HepG2 (cell line): Measurements from ENCODE around the gene GNAS. TPM values are rescaled to one million over a fixed set of nuclear protein-coding genes. Genes with fewer than 3 reads are reported as not detected.

Source experiments
- CREB1 ChIP-seq, 2 experiments: fragments of 450-650 bp in 1 of 2; IDR thresholded peaks; 2 replicates each; pipeline ENCODE4 v1.6.1; 2016 to 2017; ENCODE audit warnings: control low read depth in 1 of 2, mild to moderate bottlenecking in 1 of 2, missing compliant biosample characterization in 1 of 2, missing genetic modification characterization in 1 of 2
- HOXA5 ChIP-seq: sonication (generic); formaldehyde crosslinking; IDR thresholded peaks from 2 replicates; pipeline ENCODE4 v1.4.0; 2020; ENCODE audit warnings: missing genetic modification reagents
- IRX3 ChIP-seq: sonication (generic); formaldehyde crosslinking; IDR thresholded peaks from 2 replicates; pipeline ENCODE4 v1.8.1; 2023; ENCODE audit warnings: mild to moderate bottlenecking, low read depth, missing genetic modification reagents, borderline replicate concordance
- PLRG1 ChIP-seq: fragments of 450-650 bp; conservative IDR thresholded peaks from 2 replicates; pipeline ENCODE4 v1.6.1; 2016
- RAD21 ChIP-seq: fragments of 450-650 bp; formaldehyde crosslinking; IDR thresholded peaks from 2 replicates; pipeline ENCODE4 v1.5.0; 2020; ENCODE audit warnings: mild to moderate bottlenecking
- RARA ChIP-seq: IDR thresholded peaks from 2 replicates; pipeline ENCODE4 v1.6.1; 2016; ENCODE audit warnings: missing genetic modification reagents, missing compliant biosample characterization
- RFXAP ChIP-seq: sonication (generic); formaldehyde crosslinking; IDR thresholded peaks from 2 replicates; pipeline ENCODE4 v1.4.0; 2020; ENCODE audit warnings: missing genetic modification reagents, borderline replicate concordance
- ZC3H13 ChIP-seq: sonication (generic); formaldehyde crosslinking; IDR thresholded peaks from 2 replicates; pipeline ENCODE4 v1.8.1; 2023; ENCODE audit warnings: mild to moderate bottlenecking, missing genetic modification reagents, moderate library complexity
- ZFP36L2 ChIP-seq: sonication (generic); formaldehyde crosslinking; IDR thresholded peaks from 2 replicates; pipeline ENCODE4 v1.4.0; 2020; ENCODE audit warnings: missing genetic modification reagents
- ZNF333 ChIP-seq: sonication (generic); formaldehyde crosslinking; IDR thresholded peaks from 2 replicates; pipeline ENCODE4 v1.4.0; 2020; ENCODE audit warnings: mild to moderate bottlenecking, missing genetic modification reagents, borderline replicate concordance
- ZNF530 ChIP-seq: sonication (generic); formaldehyde crosslinking; IDR thresholded peaks from 2 replicates; pipeline ENCODE4 v1.5.0; 2020; ENCODE audit warnings: low read depth, mild to moderate bottlenecking, missing genetic modification reagents
- ZNF577 ChIP-seq: sonication (generic); formaldehyde crosslinking; IDR thresholded peaks from 2 replicates; pipeline ENCODE4 v1.4.0; 2020; ENCODE audit warnings: mild to moderate bottlenecking, low read depth, missing genetic modification reagents, borderline replicate concordance
- ZSCAN29 ChIP-seq: sonication (generic); formaldehyde crosslinking; conservative IDR thresholded peaks from 2 replicates; pipeline ENCODE4 v1.4.0; 2020; ENCODE audit warnings: mild to moderate bottlenecking, missing genetic modification reagents
- polyA plus RNA-seq, 8 experiments: library from polyadenylated mRNA; depleted of rRNA in 3 of 8; stranded (reverse) in 7 of 8; unstranded in 1 of 8; fragments of >200 nt; fragmentation: Illumina TruSeq in 4 of 8; extraction: Trizol in 4 of 8; gene quantifications; 2 replicates each; pipeline versions ENCODE4 v1.2.1 to v1.2.3, GENCODE V29; 2011 to 2016; ENCODE audit warnings: low read depth in 4 of 8, missing spikeins in 1 of 8, mixed read lengths in 1 of 8; ENCODE audit not compliant: insufficient read depth in 1 of 8
- total RNA-seq, 5 experiments: library from RNA; depleted of rRNA; stranded (reverse); fragments of >200 nt; fragmentation: Illumina TruSeq; extraction: Trizol; gene quantifications; 2 replicates each; pipeline ENCODE4 v1.2.3, GENCODE V29; 2016; ENCODE audit warnings: low read depth in 1 of 5
- TF ChIP-seq, protein P1 (sequence below): sonication (generic); formaldehyde crosslinking; IDR thresholded peaks from 2 replicates; pipeline ENCODE4 v1.5.1; 2020; ENCODE audit warnings: mild to moderate bottlenecking, missing genetic modification reagents, moderate library complexity
- TF ChIP-seq, protein P2 (sequence below): sonication (generic); formaldehyde crosslinking; IDR thresholded peaks from 2 replicates; pipeline ENCODE4 v1.4.0; 2020; ENCODE audit warnings: missing genetic modification reagents
- TF ChIP-seq, protein P3 (sequence below): sonication (generic); formaldehyde crosslinking; IDR thresholded peaks from 2 replicates; pipeline ENCODE4 v1.4.0; 2020; ENCODE audit warnings: missing genetic modification reagents
- TF ChIP-seq, protein P4 (sequence below): fragments of 450-650 bp; IDR thresholded peaks from 2 replicates; pipeline ENCODE4 v1.6.1; 2016
- TF ChIP-seq, protein P5 (sequence below): IDR thresholded peaks from 2 replicates; pipeline ENCODE4 v1.6.1; 2018; ENCODE audit warnings: missing genetic modification reagents

Gene GNAS
- total and polyA plus RNA-seq, 2 of the 13 experiments (the other 11 are each of a cell fraction or from before 2014, with no cell fraction given), result 407 to 1,008 TPM

DNA sequence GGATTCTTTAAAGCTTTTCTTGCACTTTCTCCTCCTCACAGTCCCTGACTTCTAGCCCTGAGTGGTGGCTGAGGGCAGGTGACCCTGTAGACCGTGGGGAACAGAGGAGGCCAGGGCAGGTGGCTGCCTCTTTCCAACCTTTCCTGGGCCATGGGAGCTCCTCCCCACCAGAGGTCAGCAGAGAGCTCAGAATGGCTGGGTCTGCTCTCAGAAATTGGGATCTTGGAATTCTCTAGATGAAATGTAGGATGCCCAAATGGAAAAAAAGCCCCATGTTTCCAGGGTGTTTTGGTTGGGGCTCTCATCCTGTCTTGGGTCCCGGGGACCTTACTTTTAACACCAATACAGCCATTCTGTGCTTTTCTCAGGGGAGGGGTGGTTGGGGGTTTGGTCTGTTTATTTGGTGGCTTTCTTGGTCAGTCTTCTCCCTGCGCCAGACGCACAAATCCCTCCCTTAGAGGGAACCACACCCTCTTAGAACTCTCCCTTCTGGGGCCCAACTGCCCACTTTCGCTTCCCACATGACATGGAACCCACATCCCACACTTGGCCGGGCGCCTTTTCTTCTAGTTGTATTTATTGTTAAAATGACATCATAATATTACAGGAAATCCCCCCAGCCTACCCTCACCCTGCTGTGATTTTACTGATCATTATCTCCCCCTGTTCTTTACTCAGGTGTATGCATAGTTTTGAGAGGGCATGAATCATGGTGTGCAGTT is 17.9 kb downstream of the GNAS start (continued):
- TF ChIP-seq, protein P1, sequence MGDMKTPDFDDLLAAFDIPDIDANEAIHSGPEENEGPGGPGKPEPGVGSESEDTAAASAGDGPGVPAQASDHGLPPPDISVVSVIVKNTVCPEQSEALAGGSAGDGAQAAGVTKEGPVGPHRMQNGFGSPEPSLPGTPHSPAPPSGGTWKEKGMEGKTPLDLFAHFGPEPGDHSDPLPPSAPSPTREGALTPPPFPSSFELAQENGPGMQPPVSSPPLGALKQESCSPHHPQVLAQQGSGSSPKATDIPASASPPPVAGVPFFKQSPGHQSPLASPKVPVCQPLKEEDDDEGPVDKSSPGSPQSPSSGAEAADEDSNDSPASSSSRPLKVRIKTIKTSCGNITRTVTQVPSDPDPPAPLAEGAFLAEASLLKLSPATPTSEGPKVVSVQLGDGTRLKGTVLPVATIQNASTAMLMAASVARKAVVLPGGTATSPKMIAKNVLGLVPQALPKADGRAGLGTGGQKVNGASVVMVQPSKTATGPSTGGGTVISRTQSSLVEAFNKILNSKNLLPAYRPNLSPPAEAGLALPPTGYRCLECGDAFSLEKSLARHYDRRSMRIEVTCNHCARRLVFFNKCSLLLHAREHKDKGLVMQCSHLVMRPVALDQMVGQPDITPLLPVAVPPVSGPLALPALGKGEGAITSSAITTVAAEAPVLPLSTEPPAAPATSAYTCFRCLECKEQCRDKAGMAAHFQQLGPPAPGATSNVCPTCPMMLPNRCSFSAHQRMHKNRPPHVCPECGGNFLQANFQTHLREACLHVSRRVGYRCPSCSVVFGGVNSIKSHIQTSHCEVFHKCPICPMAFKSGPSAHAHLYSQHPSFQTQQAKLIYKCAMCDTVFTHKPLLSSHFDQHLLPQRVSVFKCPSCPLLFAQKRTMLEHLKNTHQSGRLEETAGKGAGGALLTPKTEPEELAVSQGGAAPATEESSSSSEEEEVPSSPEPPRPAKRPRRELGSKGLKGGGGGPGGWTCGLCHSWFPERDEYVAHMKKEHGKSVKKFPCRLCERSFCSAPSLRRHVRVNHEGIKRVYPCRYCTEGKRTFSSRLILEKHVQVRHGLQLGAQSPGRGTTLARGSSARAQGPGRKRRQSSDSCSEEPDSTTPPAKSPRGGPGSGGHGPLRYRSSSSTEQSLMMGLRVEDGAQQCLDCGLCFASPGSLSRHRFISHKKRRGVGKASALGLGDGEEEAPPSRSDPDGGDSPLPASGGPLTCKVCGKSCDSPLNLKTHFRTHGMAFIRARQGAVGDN (CRISPR knock-in tag), result peak; percentile 25; the same call in 1 of the 2 replicates
- TF ChIP-seq, protein P2, sequence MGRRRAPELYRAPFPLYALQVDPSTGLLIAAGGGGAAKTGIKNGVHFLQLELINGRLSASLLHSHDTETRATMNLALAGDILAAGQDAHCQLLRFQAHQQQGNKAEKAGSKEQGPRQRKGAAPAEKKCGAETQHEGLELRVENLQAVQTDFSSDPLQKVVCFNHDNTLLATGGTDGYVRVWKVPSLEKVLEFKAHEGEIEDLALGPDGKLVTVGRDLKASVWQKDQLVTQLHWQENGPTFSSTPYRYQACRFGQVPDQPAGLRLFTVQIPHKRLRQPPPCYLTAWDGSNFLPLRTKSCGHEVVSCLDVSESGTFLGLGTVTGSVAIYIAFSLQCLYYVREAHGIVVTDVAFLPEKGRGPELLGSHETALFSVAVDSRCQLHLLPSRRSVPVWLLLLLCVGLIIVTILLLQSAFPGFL, result no peak
- no peak for TF ChIP-seq ZSCAN29 (CRISPR knock-in tag)
- 0 out of 2 replicates have a peak, but pooled peaks have one; percentile 21 for TF ChIP-seq HOXA5
- no peak for TF ChIP-seq RFXAP
- TF ChIP-seq, protein P3, sequence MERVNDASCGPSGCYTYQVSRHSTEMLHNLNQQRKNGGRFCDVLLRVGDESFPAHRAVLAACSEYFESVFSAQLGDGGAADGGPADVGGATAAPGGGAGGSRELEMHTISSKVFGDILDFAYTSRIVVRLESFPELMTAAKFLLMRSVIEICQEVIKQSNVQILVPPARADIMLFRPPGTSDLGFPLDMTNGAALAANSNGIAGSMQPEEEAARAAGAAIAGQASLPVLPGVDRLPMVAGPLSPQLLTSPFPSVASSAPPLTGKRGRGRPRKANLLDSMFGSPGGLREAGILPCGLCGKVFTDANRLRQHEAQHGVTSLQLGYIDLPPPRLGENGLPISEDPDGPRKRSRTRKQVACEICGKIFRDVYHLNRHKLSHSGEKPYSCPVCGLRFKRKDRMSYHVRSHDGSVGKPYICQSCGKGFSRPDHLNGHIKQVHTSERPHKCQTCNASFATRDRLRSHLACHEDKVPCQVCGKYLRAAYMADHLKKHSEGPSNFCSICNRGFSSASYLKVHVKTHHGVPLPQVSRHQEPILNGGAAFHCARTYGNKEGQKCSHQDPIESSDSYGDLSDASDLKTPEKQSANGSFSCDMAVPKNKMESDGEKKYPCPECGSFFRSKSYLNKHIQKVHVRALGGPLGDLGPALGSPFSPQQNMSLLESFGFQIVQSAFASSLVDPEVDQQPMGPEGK (CRISPR knock-in tag), result no peak
- no peak for TF ChIP-seq ZC3H13 (CRISPR knock-in tag)
- no peak for TF ChIP-seq ZNF577 (CRISPR knock-in tag)
- TF ChIP-seq PLRG1, result no peak
- TF ChIP-seq RARA (CRISPR knock-in tag), result no peak
- TF ChIP-seq ZNF530 (CRISPR knock-in tag), result no peak
- TF ChIP-seq, protein P4, sequence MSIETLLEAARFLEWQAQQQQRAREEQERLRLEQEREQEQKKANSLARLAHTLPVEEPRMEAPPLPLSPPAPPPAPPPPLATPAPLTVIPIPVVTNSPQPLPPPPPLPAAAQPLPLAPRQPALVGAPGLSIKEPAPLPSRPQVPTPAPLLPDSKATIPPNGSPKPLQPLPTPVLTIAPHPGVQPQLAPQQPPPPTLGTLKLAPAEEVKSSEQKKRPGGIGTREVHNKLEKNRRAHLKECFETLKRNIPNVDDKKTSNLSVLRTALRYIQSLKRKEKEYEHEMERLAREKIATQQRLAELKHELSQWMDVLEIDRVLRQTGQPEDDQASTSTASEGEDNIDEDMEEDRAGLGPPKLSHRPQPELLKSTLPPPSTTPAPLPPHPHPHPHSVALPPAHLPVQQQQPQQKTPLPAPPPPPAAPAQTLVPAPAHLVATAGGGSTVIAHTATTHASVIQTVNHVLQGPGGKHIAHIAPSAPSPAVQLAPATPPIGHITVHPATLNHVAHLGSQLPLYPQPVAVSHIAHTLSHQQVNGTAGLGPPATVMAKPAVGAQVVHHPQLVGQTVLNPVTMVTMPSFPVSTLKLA, result no peak
- no peak for TF ChIP-seq ZNF333 (CRISPR knock-in tag)
- TF ChIP-seq IRX3 (CRISPR knock-in tag), result no peak
- no peak for TF ChIP-seq ZFP36L2 (CRISPR knock-in tag)
- peak; percentile 94 for TF ChIP-seq RAD21 (CRISPR knock-in tag)
- TF ChIP-seq CREB1 (IDR thresholded peaks at IDR 0.05), result no peak
- no peak for TF ChIP-seq CREB1 (CRISPR knock-in tag; IDR thresholded peaks at IDR 0.05)
- TF ChIP-seq, protein P5, sequence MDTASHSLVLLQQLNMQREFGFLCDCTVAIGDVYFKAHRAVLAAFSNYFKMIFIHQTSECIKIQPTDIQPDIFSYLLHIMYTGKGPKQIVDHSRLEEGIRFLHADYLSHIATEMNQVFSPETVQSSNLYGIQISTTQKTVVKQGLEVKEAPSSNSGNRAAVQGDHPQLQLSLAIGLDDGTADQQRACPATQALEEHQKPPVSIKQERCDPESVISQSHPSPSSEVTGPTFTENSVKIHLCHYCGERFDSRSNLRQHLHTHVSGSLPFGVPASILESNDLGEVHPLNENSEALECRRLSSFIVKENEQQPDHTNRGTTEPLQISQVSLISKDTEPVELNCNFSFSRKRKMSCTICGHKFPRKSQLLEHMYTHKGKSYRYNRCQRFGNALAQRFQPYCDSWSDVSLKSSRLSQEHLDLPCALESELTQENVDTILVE (CRISPR knock-in tag), result no peak; the same call in 1 of the 2 replicates
